ENCODE data around the gene ALDH1A3.

- no peak for TF ChIP-seq EZH2 (IDR thresholded peaks at IDR 0.05; ENCODE audit: borderline replicate concordance, insufficient read depth, low read depth, low read length, poor library complexity, severe bottlenecking)
- no peak for TF ChIP-seq CTCF (IDR thresholded peaks at IDR 0.05)
These were observed 34.9 kb upstream of the ALDH1A3 start for GRCh38 chr15:100844778-100845177.

Measured in B cell (primary cell).